Measurements from ENCODE around the gene SGMS1. TPM values are rescaled to one million over a fixed set of nuclear protein-coding genes. Genes with fewer than 3 reads are reported as not detected.
"Not testable (repeated sequence)": the region's sequence is repeated elsewhere in the genome, so short reads cannot be mapped to it uniquely, and the experiment has no call there.

SGMS1 gene
- total RNA-seq, 1 experiment from 2014 or later, result 20.4 TPM

DNA sequence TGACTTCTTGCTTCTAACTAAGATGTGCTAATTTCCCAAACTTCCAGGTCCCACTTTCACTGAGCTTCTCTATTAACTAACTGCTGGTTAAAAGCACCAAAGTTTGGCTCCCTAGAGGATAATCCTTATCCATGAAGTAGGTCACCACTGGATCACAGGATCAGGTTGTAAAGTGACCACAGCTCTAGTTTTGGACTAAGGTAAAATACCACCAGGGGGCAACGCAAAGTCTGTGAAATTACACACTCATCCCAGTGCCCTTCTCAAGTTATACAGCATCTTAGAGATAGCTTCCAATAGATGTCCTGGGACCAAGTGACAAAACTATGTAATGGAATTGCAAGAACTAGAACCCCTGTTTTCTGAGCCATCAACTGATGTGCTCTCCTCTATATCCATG is 256.0 kb downstream of the SGMS1 start:
- no peaks in the 10 kb centered on the region for H3K79me2 ChIP-seq (ENCODE audit: insufficient read depth, low read length)
- H3K4me1 Mint-ChIP-seq, result peaks cover 3 to 9% of the 10 kb centered on the region in 2 experiments; a peak in 2 of 4 replicates
- H4K8ac ChIP-seq (replicated peaks; ENCODE audit: insufficient read length, low read depth, low read length), result no peak overlapping the region

DNA sequence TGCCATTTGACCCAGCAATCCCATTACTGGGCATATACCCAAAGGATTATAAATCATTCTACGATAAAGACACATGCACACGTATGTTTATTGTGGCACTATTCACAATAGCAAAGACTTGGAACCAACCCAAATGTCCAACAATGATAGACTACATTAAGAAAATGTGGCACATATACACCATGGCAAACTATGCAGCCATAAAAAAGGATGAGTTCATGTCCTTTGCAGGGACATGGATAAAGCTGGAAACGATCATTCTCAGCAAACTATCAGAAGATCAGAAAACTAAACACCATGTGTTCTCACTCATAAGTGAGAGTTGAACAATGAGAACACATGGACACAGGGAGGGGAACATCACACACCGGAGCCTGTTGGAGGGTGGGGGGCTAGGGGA is 257.3 kb downstream of the SGMS1 start:
- not testable (repeated sequence) for H3K27ac Mint-ChIP-seq; H3K18ac ChIP-seq (ENCODE audit: insufficient read length, low read depth, low read length); H3K27me3 ChIP-seq (ENCODE audit: insufficient read depth, low read length); H3K4me1 ChIP-seq (ENCODE audit: insufficient read depth, low read length); H3K27me3 Mint-ChIP-seq (ENCODE audit: low read depth); H3K14ac ChIP-seq (ENCODE audit: insufficient read depth, low read length); H3K27ac ChIP-seq (ENCODE audit: insufficient read length, low read depth, low read length); H3K56ac ChIP-seq (ENCODE audit: insufficient read length, low read depth, low read length); H3T11ph ChIP-seq (ENCODE audit: low read length); H3K4me3 Mint-ChIP-seq; H4K20me1 ChIP-seq (ENCODE audit: control insufficient read depth, insufficient read depth, insufficient read length); H2AFZ ChIP-seq (ENCODE audit: low read length); H3K79me1 ChIP-seq (ENCODE audit: insufficient read depth, low read depth, low read length, poor library complexity, severe bottlenecking); H4K5ac ChIP-seq (ENCODE audit: insufficient read length, low read depth, low read length); H2BK12ac ChIP-seq (ENCODE audit: insufficient read length, low read depth, low read length); H2BK120ac ChIP-seq (ENCODE audit: low read depth, low read length, poor library complexity, severe bottlenecking); H3K9me3 ChIP-seq (ENCODE audit: control insufficient read depth, low read depth, low read length); H3K4me2 ChIP-seq (ENCODE audit: insufficient read depth, insufficient read length, low read length); H4K8ac ChIP-seq (replicated peaks; ENCODE audit: insufficient read length, low read depth, low read length); H2BK15ac ChIP-seq (ENCODE audit: low read depth, low read length); H3K23me2 ChIP-seq (ENCODE audit: insufficient read length, low read depth, low read length, poor library complexity, severe bottlenecking); H3K79me2 ChIP-seq (ENCODE audit: insufficient read depth, low read length); H3K9ac ChIP-seq (ENCODE audit: extremely low read depth, insufficient read length, low read length); H4K91ac ChIP-seq (ENCODE audit: insufficient read length, low read depth, low read length); H2BK5ac ChIP-seq (ENCODE audit: insufficient read length, low read length); H2BK20ac ChIP-seq (ENCODE audit: low read depth, low read length, poor library complexity, severe bottlenecking); H3K9me3 Mint-ChIP-seq; H3K23ac ChIP-seq (ENCODE audit: insufficient read length, low read depth, low read length); H2AK5ac ChIP-seq (ENCODE audit: insufficient read length, low read length); DNase-seq; H3K4ac ChIP-seq (ENCODE audit: low read depth, low read length)
- H3K4me1 Mint-ChIP-seq, result peaks cover 12% of the 10 kb centered on the region in 2 experiments; a peak in 3 of 4 replicates
- WGBS (ENCODE audit: extremely low coverage, insufficient read length, low lambda C conversion rate), result no CpG with 5 or more reads among the region's 4 CpGs
- H3K36me3 Mint-ChIP-seq (ENCODE audit: insufficient read depth in 1 of 3, low read depth in 3 of 3), result peaks cover 6 to 12% (median 7%) of the 10 kb centered on the region in 3 experiments; a peak in 5 of 7 replicates

More for the DNA sequence above, 256.0 kb downstream of the SGMS1 start:
- H3K27ac Mint-ChIP-seq, result peak overlapping the region in 1 of 3 experiments; percentile 5; a peak in 1 of 7 replicates
- Histone ChIP-seq H3K23me2 (ENCODE audit: insufficient read length, low read depth, low read length, poor library complexity, severe bottlenecking) (no peaks in the 10 kb centered on the region), H3K27ac (ENCODE audit: insufficient read length, low read depth, low read length) (no peak overlapping the region), H3K14ac (ENCODE audit: insufficient read depth, low read length) (no peak overlapping the region), H3K9ac (ENCODE audit: extremely low read depth, insufficient read length, low read length) (no peak overlapping the region), H2BK120ac (ENCODE audit: low read depth, low read length, poor library complexity, severe bottlenecking) (no peak overlapping the region), H3T11ph (ENCODE audit: low read length) (no peak overlapping the region), H3K4me2 (ENCODE audit: insufficient read depth, insufficient read length, low read length) (no peak overlapping the region), H3K56ac (ENCODE audit: insufficient read length, low read depth, low read length) (no peak overlapping the region), H2AFZ (ENCODE audit: low read length) (no peak overlapping the region), H2AK5ac (ENCODE audit: insufficient read length, low read length) (no peak overlapping the region), H3K79me1 (ENCODE audit: insufficient read depth, low read depth, low read length, poor library complexity, severe bottlenecking) (no peaks in the 10 kb centered on the region), H3K9me3 (ENCODE audit: control insufficient read depth, low read depth, low read length) (no peaks in the 10 kb centered on the region), H2BK12ac (ENCODE audit: insufficient read length, low read depth, low read length) (no peak overlapping the region), H3K4ac (ENCODE audit: low read depth, low read length) (no peak overlapping the region), H2BK15ac (ENCODE audit: low read depth, low read length) (no peak overlapping the region), H4K5ac (ENCODE audit: insufficient read length, low read depth, low read length) (no peak overlapping the region), H3K18ac (ENCODE audit: insufficient read length, low read depth, low read length) (no peak overlapping the region), H2BK20ac (ENCODE audit: low read depth, low read length, poor library complexity, severe bottlenecking) (no peak overlapping the region), H3K23ac (ENCODE audit: insufficient read length, low read depth, low read length) (no peak overlapping the region), H2BK5ac (ENCODE audit: insufficient read length, low read length) (no peak overlapping the region), H3K27me3 (ENCODE audit: insufficient read depth, low read length) (no peaks in the 10 kb centered on the region), H3K4me1 (ENCODE audit: insufficient read depth, low read length) (no peaks in the 10 kb centered on the region), H4K91ac (ENCODE audit: insufficient read length, low read depth, low read length) (no peak overlapping the region), H4K20me1 (ENCODE audit: control insufficient read depth, insufficient read depth, insufficient read length) (no peaks in the 10 kb centered on the region)
- H3K9me3 Mint-ChIP-seq, result no peaks in the 10 kb centered on the region
- peaks cover 6 to 9% (median 7%) of the 10 kb centered on the region in 3 experiments; a peak in 5 of 7 replicates for H3K36me3 Mint-ChIP-seq (ENCODE audit: insufficient read depth in 1 of 3, low read depth in 3 of 3)
- H3K4me3 Mint-ChIP-seq, result no peak overlapping the region
- WGBS (ENCODE audit: extremely low coverage, insufficient read length, low lambda C conversion rate), result no CpG with 5 or more reads among the region's 1 CpG
- peak; percentile 33 for DNase-seq
- peak; percentile 65 for TF ChIP-seq CTCF (conservative IDR thresholded peaks at IDR 0.05)
- no peaks in the 10 kb centered on the region for H3K27me3 Mint-ChIP-seq (ENCODE audit: low read depth)
